ENCODE data around the gene KPNA4.

Gene KPNA4

GRCh38 chr3:160448845-160449635 is 116.3 kb downstream of the KPNA4 start:
- peak; percentile 69 for DNase-seq

DNA sequence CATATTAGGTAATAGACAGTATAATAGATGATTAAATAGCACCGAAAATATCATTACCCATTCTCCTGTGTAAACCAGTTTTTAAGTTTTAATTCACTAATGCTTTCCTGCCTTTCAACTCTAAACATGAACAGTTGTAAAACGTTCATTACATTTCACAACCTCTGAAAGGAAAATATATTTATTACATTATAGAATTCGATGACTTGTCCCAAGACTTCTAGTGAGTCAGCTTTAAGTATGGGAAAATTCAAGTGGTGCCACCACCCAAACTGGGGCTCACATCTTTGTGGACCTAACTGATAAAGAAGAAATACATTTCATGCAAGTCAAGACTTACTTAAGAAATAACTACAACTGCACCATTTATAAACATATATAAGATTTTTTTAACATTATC is 117.8 kb downstream of the KPNA4 start:
- no peak for DNase-seq

DNA sequence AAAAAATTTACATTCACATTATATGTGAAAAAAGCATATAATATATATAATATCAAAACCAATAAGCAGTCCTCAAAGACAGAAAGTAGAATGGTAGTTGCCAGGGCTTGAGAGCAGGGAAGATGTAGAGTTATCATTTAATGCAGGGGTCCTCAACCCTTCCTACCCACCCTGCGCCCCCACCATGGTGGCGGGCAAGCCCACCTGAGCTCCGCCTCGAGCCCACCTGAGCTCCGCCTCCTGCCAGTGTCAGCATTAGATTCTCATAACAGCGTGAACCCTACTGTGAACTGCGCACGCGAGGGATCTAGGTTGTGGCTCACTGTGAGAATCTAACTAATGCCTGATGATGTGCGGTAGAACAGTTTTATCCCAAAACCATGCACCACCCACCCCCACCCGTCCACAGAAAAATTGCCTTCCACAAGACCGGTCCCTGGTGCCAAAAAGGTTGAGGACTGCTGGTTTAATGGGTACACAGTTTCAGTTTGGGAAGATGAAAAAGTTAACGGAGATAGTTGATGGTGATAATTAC is 118.8 kb downstream of the KPNA4 start:
- DNase-seq = no peak

- DNase-seq = no peak
Observed at GRCh38 chr3:160445854-160446253, 119.5 kb downstream of the KPNA4 start.

Measured in activated CD4-positive, alpha-beta T cell treated with anti-CD3 and anti-CD28 coated beads, Interleukin-2, amount 50 U/mL, for 16 hours (primary cell).